KMS-11 (cell line): ENCODE measurements around the gene RPRD1B.
A peak's percentile ranks its signal among the peaks of the same experiment; 100 is the strongest.

Experiments used
- H2AFZ ChIP-seq: fragments of 200-600 bp; sonication (generic); 2 replicates; pipeline ENCODE4 v1.6.1; 2016; ENCODE audit warnings: antibody characterized with exemption, mixed run types, low read depth
- H3K27ac ChIP-seq: fragments of 200-600 bp; sonication (generic); 2 replicates; pipeline ENCODE4 v1.6.1; 2016; ENCODE audit warnings: mild to moderate bottlenecking, mixed run types
- H3K27me3 ChIP-seq: fragments of 200-600 bp; sonication (generic); 2 replicates; pipeline ENCODE4 v1.6.1; 2017; ENCODE audit warnings: mild to moderate bottlenecking, low read depth, mixed run types, moderate library complexity; ENCODE audit not compliant: insufficient read depth
- H3K36me3 ChIP-seq: fragments of 200-600 bp; sonication (generic); 2 replicates; pipeline ENCODE4 v1.6.1; 2017; ENCODE audit warnings: mild to moderate bottlenecking, mixed run types; ENCODE audit not compliant: insufficient read depth
- H3K4me1 ChIP-seq: fragments of 200-600 bp; sonication (generic); 2 replicates; pipeline ENCODE4 v1.6.1; 2016; ENCODE audit warnings: mild to moderate bottlenecking, low read depth, mixed run types; ENCODE audit not compliant: poor library complexity, severe bottlenecking
- H3K4me2 ChIP-seq: fragments of 200-600 bp; sonication (generic); 2 replicates; pipeline ENCODE4 v1.7.0; 2016; ENCODE audit warnings: mild to moderate bottlenecking, mixed run types
- H3K4me3 ChIP-seq: fragments of 200-600 bp; sonication (generic); IDR thresholded peaks from 2 replicates; pipeline ENCODE4 v1.6.1; 2017; ENCODE audit warnings: low read depth, low read length, mixed read lengths; ENCODE audit not compliant: insufficient read depth
- H3K79me2 ChIP-seq: fragments of 200-600 bp; sonication (generic); 2 replicates; pipeline ENCODE4 v1.6.1; 2016; ENCODE audit warnings: low read depth, mixed run types; ENCODE audit not compliant: insufficient read depth
- H3K9ac ChIP-seq: fragments of 200-600 bp; sonication (generic); 2 replicates; pipeline ENCODE4 v1.6.1; 2016; ENCODE audit warnings: mild to moderate bottlenecking, mixed run types
- H4K20me1 ChIP-seq: fragments of 200-600 bp; sonication (generic); 2 replicates; pipeline ENCODE4 v1.6.1; 2016; ENCODE audit warnings: mild to moderate bottlenecking, mixed run types; ENCODE audit not compliant: insufficient read depth
- CTCF ChIP-seq: fragments of 200-600 bp; sonication (generic); conservative IDR thresholded peaks from 2 replicates; pipeline ENCODE4 v1.6.1; 2017; ENCODE audit warnings: low read depth, mild to moderate bottlenecking, antibody characterized with exemption, low read length, moderate library complexity, mixed read lengths

The RPRD1B gene

GRCh38 chr20:37990571-37991151 lies 42.9 kb upstream of the RPRD1B start:
- no peaks in the 10 kb centered on the region for H3K4me1 ChIP-seq
- H3K36me3 ChIP-seq = peaks cover 5% of the 10 kb centered on the region; the same call in 1 of the 2 replicates
- no peak for TF ChIP-seq CTCF
- H2AFZ ChIP-seq = no peak overlapping the region
- H3K27ac ChIP-seq = no peak overlapping the region; the same call in 1 of the 2 replicates
- no peak overlapping the region for H3K9ac ChIP-seq
- H3K4me3 ChIP-seq = no peak overlapping the region
- no peak overlapping the region for H3K4me2 ChIP-seq
- H3K79me2 ChIP-seq = no peaks in the 10 kb centered on the region
- no peaks in the 10 kb centered on the region for H3K27me3 ChIP-seq
- H4K20me1 ChIP-seq = no peaks in the 10 kb centered on the region

- H2AFZ ChIP-seq = no peak overlapping the region
- H3K79me2 ChIP-seq = no peaks in the 10 kb centered on the region
- no peaks in the 10 kb centered on the region for H3K4me1 ChIP-seq
- no peaks in the 10 kb centered on the region for H3K27me3 ChIP-seq
- H4K20me1 ChIP-seq = no peaks in the 10 kb centered on the region
- no peak overlapping the region for H3K4me2 ChIP-seq
- no peak overlapping the region for H3K27ac ChIP-seq
- no peak for TF ChIP-seq CTCF
- H3K36me3 ChIP-seq = peaks cover 5% of the 10 kb centered on the region; the same call in 1 of the 2 replicates
- no peak overlapping the region for H3K4me3 ChIP-seq
- no peak overlapping the region for H3K9ac ChIP-seq
Measured at GRCh38 chr20:37991157-37991866, 42.2 kb upstream of the RPRD1B start.

GRCh38 chr20:37991908-37992307 lies 41.6 kb upstream of the RPRD1B start:
- Histone ChIP-seq H3K79me2 (no peaks in the 10 kb centered on the region), H2AFZ (no peak overlapping the region), H3K4me1 (no peaks in the 10 kb centered on the region), H3K27ac (no peak overlapping the region), H3K36me3 (peaks cover 5% of the 10 kb centered on the region; the same call in 1 of the 2 replicates), H3K4me3 (no peak overlapping the region), H3K4me2 (no peak overlapping the region), H4K20me1 (no peaks in the 10 kb centered on the region), H3K27me3 (no peaks in the 10 kb centered on the region), H3K9ac (no peak overlapping the region)
- no peak for TF ChIP-seq CTCF

- Histone ChIP-seq H3K27me3 (no peaks in the 10 kb centered on the region), H3K4me2 (no peak overlapping the region), H3K9ac (no peak overlapping the region), H4K20me1 (no peaks in the 10 kb centered on the region), H3K27ac (no peak overlapping the region), H3K79me2 (no peaks in the 10 kb centered on the region), H3K4me1 (no peaks in the 10 kb centered on the region), H2AFZ (no peak overlapping the region), H3K36me3 (peaks cover 5% of the 10 kb centered on the region; the same call in 1 of the 2 replicates), H3K4me3 (no peak overlapping the region)
- peak; percentile 83 for TF ChIP-seq CTCF
Measured at GRCh38 chr20:37992802-37993409, 40.6 kb upstream of the RPRD1B start.
